Measurements from ENCODE around the gene PRELP.

DNA sequence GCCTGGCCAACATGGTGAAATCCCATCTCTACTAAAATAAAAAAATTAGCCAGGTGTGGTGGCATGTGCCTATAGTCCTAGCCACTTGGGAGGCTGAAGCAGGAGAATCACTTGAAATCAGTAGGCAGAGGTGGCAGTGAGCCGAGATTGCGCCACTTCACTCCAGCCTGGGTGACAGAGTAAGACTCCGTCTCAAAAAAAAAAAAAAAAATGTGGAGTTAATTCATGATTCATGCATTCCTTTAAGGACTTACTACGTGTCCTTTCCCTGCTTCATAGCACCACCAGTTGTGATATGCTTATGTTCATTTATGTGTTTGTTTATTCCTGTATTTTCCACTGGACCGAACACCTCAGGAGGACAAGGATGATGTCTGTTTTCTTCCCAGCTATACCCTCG is 12.7 kb upstream of the PRELP start:
- TF ChIP-seq, protein P1, sequence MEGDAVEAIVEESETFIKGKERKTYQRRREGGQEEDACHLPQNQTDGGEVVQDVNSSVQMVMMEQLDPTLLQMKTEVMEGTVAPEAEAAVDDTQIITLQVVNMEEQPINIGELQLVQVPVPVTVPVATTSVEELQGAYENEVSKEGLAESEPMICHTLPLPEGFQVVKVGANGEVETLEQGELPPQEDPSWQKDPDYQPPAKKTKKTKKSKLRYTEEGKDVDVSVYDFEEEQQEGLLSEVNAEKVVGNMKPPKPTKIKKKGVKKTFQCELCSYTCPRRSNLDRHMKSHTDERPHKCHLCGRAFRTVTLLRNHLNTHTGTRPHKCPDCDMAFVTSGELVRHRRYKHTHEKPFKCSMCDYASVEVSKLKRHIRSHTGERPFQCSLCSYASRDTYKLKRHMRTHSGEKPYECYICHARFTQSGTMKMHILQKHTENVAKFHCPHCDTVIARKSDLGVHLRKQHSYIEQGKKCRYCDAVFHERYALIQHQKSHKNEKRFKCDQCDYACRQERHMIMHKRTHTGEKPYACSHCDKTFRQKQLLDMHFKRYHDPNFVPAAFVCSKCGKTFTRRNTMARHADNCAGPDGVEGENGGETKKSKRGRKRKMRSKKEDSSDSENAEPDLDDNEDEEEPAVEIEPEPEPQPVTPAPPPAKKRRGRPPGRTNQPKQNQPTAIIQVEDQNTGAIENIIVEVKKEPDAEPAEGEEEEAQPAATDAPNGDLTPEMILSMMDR (IDR thresholded peaks at IDR 0.05), result no peak
- TF ChIP-seq POLR2A (IDR thresholded peaks at IDR 0.05) (no peak), POLR2AphosphoS5 (IDR thresholded peaks at IDR 0.05) (no peak), EP300 (IDR thresholded peaks at IDR 0.05) (no peak)
